ENCODE results near the gene OPN4.

GRCh38 chr10:86673216-86673826, 19.0 kb downstream of the OPN4 start:
- TF ChIP-seq CTCF (IDR thresholded peaks at IDR 0.05; ENCODE audit: borderline replicate concordance, extremely low read depth, low read length, poor library complexity, severe bottlenecking) (no peak), EZH2 (IDR thresholded peaks at IDR 0.05; ENCODE audit: borderline replicate concordance, low read depth, low read length, severe bottlenecking) (no peak)
